Smooth muscle cell (in vitro differentiated cells): ENCODE measurements around the gene JAG2. TPM values are rescaled to one million over a fixed set of nuclear protein-coding genes. Genes with fewer than 3 reads are reported as not detected.

Source experiments
- DNase-seq: peaks from one replicate; lab custom pipeline; 2025; ENCODE audit not compliant: unreplicated experiment; lab: John Stamatoyannopoulos, UW
- H2AFZ ChIP-seq: fragments of 200-600 bp; sonication (generic); 2 replicates; pipeline ENCODE4 v1.6.0; 2016; ENCODE audit warnings: antibody characterized with exemption, low read depth, mild to moderate bottlenecking
- H3F3A ChIP-seq: fragments of 200-600 bp; sonication (generic); 2 replicates; pipeline ENCODE4 v1.6.0; 2017; ENCODE audit warnings: antibody characterized with exemption, low read depth
- H3K27ac ChIP-seq: fragments of 200-600 bp; sonication (generic); 2 replicates; pipeline ENCODE4 v1.5.1; 2016; ENCODE audit warnings: low read depth, mild to moderate bottlenecking
- H3K27me3 ChIP-seq: fragments of 200-600 bp; sonication (generic); 2 replicates; pipeline ENCODE4 v1.6.1; 2016; ENCODE audit warnings: low read depth, mild to moderate bottlenecking
- H3K36me3 ChIP-seq: fragments of 200-600 bp; sonication (generic); 2 replicates; pipeline ENCODE4 v1.5.1; 2016; ENCODE audit warnings: low read depth
- H3K4me1 ChIP-seq: fragments of 200-600 bp; sonication (generic); 2 replicates; pipeline ENCODE4 v1.5.1; 2016; ENCODE audit warnings: low read depth
- H3K4me2 ChIP-seq: fragments of 200-600 bp; sonication (generic); 2 replicates; pipeline ENCODE4 v1.6.0; 2016; ENCODE audit warnings: mild to moderate bottlenecking
- H3K4me3 ChIP-seq: fragments of 200-600 bp; sonication (generic); 2 replicates; pipeline ENCODE4 v1.5.1; 2016; ENCODE audit warnings: mild to moderate bottlenecking
- H3K79me2 ChIP-seq: fragments of 200-600 bp; sonication (generic); 2 replicates; pipeline ENCODE4 v1.6.0; 2016; ENCODE audit warnings: low read depth, mild to moderate bottlenecking
- H3K9ac ChIP-seq: fragments of 200-600 bp; sonication (generic); 2 replicates; pipeline ENCODE4 v1.6.0; 2016; ENCODE audit warnings: low read depth
- H3K9me3 ChIP-seq: fragments of 200-600 bp; sonication (generic); replicated peaks from 2 replicates; pipeline ENCODE4 v1.5.1; 2016; ENCODE audit warnings: low read depth
- H4K20me1 ChIP-seq: fragments of 200-600 bp; sonication (generic); 2 replicates; pipeline ENCODE4 v1.6.0; 2016; ENCODE audit warnings: low read depth
- CTCF ChIP-seq: fragments of 200-600 bp; sonication (generic); IDR thresholded peaks from 2 replicates; pipeline ENCODE4 v1.5.1; 2017; ENCODE audit warnings: borderline replicate concordance, mild to moderate bottlenecking, antibody characterized with exemption; ENCODE audit not compliant: insufficient read depth, poor library complexity, severe bottlenecking
- WGBS: methylation state at CpG from one replicate; pipeline ENCODE4 v1.1.7; 2016; ENCODE audit warnings: low lambda C conversion rate; 5-methylcytosine and 5-hydroxymethylcytosine counted together
- polyA plus RNA-seq: library from polyadenylated mRNA; unstranded; fragments of >200 nt; fragmentation: Nextera tagmentation; extraction: Ambion mirVana; gene quantifications from 2 replicates; pipeline ENCODE4 v1.2.1, GENCODE V29; 2016
- total RNA-seq: library from RNA; depleted of rRNA; stranded (reverse); fragments of >200 nt; gene quantifications from 2 replicates; pipeline ENCODE4 v1.2.3, GENCODE V29; 2014

The JAG2 gene
- total and polyA plus RNA-seq, 2 experiments from 2014 or later, result 5.0 to 5.8 TPM

- no peak overlapping the region for H3K4me3 ChIP-seq
- no peaks in the 10 kb centered on the region for H3K36me3 ChIP-seq
- no peaks in the 10 kb centered on the region for H3K27me3 ChIP-seq
- no peaks in the 10 kb centered on the region for H3K79me2 ChIP-seq
- H2AFZ ChIP-seq, result no peak overlapping the region
- no peak for TF ChIP-seq CTCF
- H3K27ac ChIP-seq, result no peak overlapping the region
- H4K20me1 ChIP-seq, result no peaks in the 10 kb centered on the region
- no peaks in the 10 kb centered on the region for H3F3A ChIP-seq
- H3K4me2 ChIP-seq, result no peak overlapping the region
- WGBS, result 96% methylated on average over 15 of the region's 15 CpGs
- no peaks in the 10 kb centered on the region for H3K4me1 ChIP-seq
- no peak for DNase-seq
- no peak overlapping the region for H3K9ac ChIP-seq
- no peaks in the 10 kb centered on the region for H3K9me3 ChIP-seq
These were observed 29.9 kb downstream of the JAG2 start for GRCh38 chr14:105138551-105139111.

- Histone ChIP-seq H2AFZ (no peak overlapping the region), H3K4me3 (no peak overlapping the region), H3K4me1 (no peaks in the 10 kb centered on the region), H3K9ac (no peak overlapping the region), H3K9me3 (no peaks in the 10 kb centered on the region), H3K4me2 (no peak overlapping the region), H3K27me3 (no peaks in the 10 kb centered on the region), H3F3A (no peaks in the 10 kb centered on the region), H3K27ac (no peak overlapping the region), H3K79me2 (no peaks in the 10 kb centered on the region), H4K20me1 (no peaks in the 10 kb centered on the region), H3K36me3 (no peaks in the 10 kb centered on the region)
- WGBS, result 93% methylated on average over 18 of the region's 19 CpGs
- no peak for TF ChIP-seq CTCF
- DNase-seq, result no peak
These were observed 30.5 kb downstream of the JAG2 start for GRCh38 chr14:105138021-105138541.

GRCh38 chr14:105137481-105138020 lies 31.0 kb downstream of the JAG2 start:
- Histone ChIP-seq H3K4me2 (no peak overlapping the region), H3K9me3 (no peaks in the 10 kb centered on the region), H3K27me3 (no peaks in the 10 kb centered on the region), H3K4me3 (no peak overlapping the region), H3F3A (no peaks in the 10 kb centered on the region), H4K20me1 (no peaks in the 10 kb centered on the region), H3K4me1 (no peaks in the 10 kb centered on the region), H3K36me3 (no peaks in the 10 kb centered on the region), H3K79me2 (no peaks in the 10 kb centered on the region), H2AFZ (no peak overlapping the region), H3K27ac (no peak overlapping the region), H3K9ac (no peak overlapping the region)
- WGBS, result 87% methylated on average over 14 of the region's 14 CpGs
- DNase-seq, result no peak
- TF ChIP-seq CTCF, result no peak
